GM20431 (cell line): ENCODE results near the gene ADGRG3.

Source experiments
- in situ Hi-C: fragments of 300-500 bp; cut with MseI, MboI; formaldehyde crosslinking; loops from one replicate; pipeline ENCODE4 v1.15.0; 2020; ENCODE audit warnings: low sequenced_read_pairs; ENCODE audit not compliant: unreplicated experiment

Gene ADGRG3, protein sequence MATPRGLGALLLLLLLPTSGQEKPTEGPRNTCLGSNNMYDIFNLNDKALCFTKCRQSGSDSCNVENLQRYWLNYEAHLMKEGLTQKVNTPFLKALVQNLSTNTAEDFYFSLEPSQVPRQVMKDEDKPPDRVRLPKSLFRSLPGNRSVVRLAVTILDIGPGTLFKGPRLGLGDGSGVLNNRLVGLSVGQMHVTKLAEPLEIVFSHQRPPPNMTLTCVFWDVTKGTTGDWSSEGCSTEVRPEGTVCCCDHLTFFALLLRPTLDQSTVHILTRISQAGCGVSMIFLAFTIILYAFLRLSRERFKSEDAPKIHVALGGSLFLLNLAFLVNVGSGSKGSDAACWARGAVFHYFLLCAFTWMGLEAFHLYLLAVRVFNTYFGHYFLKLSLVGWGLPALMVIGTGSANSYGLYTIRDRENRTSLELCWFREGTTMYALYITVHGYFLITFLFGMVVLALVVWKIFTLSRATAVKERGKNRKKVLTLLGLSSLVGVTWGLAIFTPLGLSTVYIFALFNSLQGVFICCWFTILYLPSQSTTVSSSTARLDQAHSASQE

GRCh38 chr16:57668263-57668571 is at the start of gene ADGRG3:
Gene ADGRG3, plus strand, starts transcription at chr16:57668306. Its CDS starts 42 bp downstream, at chr16:57668348.
- in situ Hi-C loops, result no loop called here

DNA sequence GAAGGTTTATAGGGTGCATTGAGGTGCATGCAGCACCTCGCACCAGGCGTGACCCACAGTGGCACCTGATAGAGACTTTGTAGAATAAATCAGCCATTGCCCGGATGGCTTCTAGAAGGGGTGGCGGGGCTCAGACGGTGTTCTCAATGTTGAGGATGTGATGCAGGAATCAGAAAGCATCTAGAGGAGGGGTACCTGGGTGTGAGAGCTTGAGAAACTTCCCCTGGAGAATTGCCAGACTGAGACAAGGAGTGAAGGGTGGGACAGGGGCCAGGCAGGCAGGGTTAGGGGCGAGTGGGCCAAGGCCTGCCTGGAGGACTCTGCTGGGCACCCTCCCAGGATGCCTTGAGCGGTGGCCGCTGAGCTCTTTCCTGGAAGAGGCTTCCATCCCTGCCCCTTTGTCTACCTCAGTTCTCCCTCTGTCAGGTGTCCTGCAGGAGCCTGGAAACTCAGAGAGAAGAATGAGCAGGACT is 48.9 kb upstream of the ADGRG3 start:
- in situ Hi-C loops, result no loop called here

DNA sequence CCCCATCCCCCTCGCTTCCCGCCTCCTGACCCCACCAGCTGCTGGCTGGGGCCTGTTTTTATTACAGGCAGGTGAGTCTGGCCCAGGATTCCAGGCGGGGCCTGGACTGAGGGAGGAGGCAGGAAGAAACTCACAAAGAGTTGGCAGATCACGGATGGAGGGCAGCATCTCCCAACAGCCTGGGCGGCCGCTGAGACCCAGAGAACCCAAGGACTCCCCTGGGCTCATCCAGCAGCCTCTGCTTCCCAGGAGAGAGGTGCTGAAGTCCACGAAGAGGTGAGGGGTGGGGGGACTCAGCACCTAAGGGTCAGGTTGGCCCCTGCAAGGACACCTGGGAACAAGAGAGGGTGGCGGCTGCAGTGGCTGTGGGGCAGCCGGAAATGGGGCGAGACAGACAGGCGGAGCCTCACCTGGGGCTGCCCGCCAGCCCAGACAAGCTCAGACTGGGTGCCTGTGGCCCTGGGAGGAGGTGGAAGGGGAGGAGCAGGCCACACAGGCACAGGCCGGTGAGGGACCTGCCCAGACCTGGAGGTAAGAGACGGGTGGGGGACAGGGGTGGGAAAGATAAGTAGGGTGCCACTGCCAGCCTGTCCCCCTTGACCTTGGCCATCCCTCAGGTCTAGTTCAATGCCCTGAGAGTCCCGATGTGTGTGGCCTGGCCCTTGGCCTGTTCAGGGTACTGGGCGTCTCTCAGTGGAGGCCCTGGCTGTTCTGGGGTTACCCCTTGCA is 48.3 kb upstream of the ADGRG3 start:
- in situ Hi-C loops, result no loop called here

GRCh38 chr16:57620335-57621231 is 47.5 kb upstream of the ADGRG3 start:
- in situ Hi-C loops, result no loop called here

- in situ Hi-C loops, result no loop called here
These were observed 46.4 kb upstream of the ADGRG3 start for GRCh38 chr16:57621521-57622271.

- in situ Hi-C loops, result no loop called here
These were observed 45.5 kb upstream of the ADGRG3 start for GRCh38 chr16:57622361-57623250.

DNA sequence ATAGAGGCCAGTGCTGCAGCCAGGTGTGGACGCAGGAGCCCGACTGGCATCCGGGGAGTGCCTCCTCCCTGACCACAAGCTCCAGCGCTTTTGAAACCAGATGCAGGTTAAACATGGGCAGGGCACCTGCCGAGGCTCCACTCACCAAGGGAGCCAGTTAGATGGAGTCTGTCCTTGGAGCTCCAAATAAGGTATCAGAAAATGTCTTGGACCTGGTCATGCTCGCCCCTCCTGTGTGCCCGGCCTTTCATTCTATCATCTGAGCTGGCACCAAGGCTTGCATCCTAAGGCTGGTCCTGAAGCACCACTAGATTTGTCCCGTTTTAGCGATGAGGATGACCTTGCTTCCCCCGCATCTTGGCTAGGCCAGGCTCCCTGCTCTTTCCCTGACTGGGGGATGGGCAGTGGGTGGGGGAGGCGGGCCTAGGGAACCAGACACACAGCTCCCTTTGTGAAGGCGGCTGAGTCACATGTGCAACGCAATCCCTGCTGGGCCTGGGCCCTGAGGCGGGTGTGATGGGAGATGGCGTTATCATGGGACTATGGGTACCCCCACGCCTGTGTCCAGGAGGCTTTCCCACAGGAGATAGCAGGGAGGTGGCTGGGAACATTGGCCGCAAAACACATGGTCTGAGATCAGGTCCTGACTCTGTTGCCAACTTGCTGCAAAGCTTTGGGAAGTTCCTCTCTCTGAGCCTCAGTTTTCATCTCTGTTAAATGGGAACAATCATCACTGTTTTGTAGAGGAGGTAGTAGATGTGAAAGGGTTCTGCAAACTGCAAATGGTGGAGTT is 44.7 kb upstream of the ADGRG3 start:
- in situ Hi-C loops, result no loop called here

DNA sequence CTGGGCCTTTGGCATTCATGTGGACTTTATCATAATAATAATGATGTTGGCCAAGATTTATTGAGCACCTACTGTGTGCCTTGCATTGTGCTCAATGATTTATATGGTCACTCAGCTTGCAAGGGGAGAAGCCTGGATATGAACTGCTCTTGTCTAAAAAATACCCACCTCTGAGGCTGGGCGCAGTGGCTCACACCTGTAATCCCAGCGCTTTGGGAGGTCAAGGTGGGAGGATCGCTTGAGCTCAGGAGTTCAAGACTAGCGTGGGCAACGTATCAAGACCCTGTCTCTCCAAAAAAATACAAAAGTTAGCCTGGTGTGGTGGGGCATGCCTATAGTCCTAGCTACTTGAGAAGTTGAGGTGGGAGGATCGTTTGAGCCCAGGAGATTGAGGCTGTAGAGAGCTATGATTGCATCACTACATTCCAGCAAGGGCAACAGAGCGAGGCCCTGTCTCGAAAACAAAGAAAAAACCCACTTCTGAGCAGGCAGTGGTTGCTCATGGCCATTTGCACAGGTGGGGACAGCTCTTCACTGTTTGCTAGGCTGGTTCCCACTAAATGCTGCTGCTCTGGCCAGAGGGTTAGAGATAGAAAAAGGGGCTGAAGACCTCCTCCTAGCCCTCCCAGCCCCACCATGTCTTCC is 43.9 kb upstream of the ADGRG3 start:
- in situ Hi-C loops, result no loop called here

- in situ Hi-C loops, result no loop called here
These were observed 43.2 kb upstream of the ADGRG3 start for GRCh38 chr16:57624806-57625500.

DNA sequence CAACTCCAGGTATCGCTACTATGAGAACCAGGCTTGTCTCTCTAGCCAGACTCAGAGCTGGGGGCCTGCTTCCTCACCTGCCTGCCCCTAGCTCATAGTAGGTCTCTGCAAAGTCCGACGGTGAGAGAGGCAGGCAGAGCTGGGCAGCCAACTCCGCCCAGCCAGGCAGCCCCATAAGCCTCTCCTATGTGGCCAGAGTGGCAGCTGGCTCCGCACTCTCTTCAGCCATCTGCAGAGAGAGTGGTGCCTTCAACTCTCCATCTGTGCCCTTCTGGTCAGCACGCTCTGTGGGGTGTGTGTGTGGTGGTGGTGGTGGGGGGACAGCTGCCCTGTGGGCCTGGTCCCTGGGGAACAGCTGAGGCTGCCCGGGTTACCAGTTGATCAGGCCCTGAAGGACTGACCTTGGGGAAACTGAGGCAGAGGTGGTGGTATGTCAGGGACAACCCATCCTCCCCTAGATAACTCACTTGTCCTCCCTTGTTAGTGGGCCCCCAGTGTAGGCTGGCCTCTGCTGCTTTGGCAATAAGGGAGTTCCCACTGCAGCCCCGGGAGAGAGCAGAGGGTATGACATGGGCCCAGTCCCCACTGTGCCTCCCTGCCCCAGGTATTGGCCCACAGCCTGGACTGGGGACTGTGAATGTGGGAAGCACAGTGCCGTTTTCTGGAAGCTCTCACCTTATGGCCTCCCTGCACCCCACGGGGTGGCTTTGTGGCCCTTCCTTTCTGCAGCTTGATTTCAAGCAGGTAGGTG is 41.5 kb upstream of the ADGRG3 start:
- in situ Hi-C loops, result no loop called here

DNA sequence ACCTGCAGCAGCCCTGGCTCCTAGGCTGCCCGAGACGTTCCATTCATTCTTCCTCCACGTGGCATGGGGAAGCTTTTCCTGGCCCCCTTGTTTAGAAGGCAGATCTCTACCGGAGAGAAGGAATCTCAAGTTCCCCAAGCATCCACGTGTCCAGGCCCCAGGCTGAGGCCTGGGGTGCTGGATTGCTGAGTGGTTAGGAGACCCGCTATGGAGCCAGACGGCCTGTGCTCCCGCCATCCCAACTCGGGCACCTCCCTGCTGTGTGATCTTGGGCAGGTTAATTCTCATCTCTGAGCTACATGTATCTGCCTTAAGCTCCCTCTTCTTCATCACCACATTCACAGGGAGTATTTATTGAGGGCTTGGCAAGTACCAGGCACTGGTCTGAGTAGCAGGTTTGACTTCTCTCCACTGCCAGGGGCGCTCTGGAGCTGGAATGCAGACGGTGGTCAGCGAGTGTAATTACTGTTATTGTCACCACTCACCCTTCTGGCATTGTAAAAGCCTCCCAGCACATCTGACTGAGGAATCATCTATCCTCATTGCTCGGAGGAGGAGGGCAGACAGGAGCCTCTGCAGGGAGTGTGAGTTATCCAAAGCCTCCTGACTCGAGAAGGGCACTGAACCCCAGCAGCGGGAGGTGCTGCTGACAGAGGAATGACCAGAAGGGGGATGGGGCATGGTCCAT is 40.8 kb upstream of the ADGRG3 start:
- in situ Hi-C loops, result no loop called here

GRCh38 chr16:57628008-57628781 is 39.9 kb upstream of the ADGRG3 start, which contains the start of gene ADGRG1:
Gene ADGRG1, plus strand, starts transcription at chr16:57628630. Its CDS starts 21,658 bp downstream, at chr16:57650288.
- in situ Hi-C loops, result no loop called here

GRCh38 chr16:57628783-57629293 is 39.3 kb upstream of the ADGRG3 start:
- in situ Hi-C loops, result no loop called here
